Osteoblast (primary cell): ENCODE data around the gene NLGN1. TPM values are rescaled to one million over a fixed set of nuclear protein-coding genes. Genes with fewer than 3 reads are reported as not detected.

Experiments used
- DNase-seq: peaks from one replicate; pipeline ENCODE4 v3.0.0; 2011; ENCODE audit warnings: low spot score, mixed read lengths; ENCODE audit not compliant: insufficient read length; ENCODE audit errors: missing footprints
- H2AFZ ChIP-seq: 2 replicates; pipeline ENCODE4 v1.6.0; 2011; ENCODE audit warnings: mild to moderate bottlenecking, low read length
- H3K27ac ChIP-seq: 2 replicates; pipeline ENCODE4 v1.5.1; 2011; ENCODE audit warnings: mild to moderate bottlenecking, low read depth, low read length, moderate library complexity
- H3K27me3 ChIP-seq: 2 replicates; pipeline ENCODE4 v1.6.0; 2012; ENCODE audit warnings: mild to moderate bottlenecking, control low read depth, inconsistent platforms, low read length, moderate library complexity; ENCODE audit not compliant: insufficient read depth
- H3K36me3 ChIP-seq: 2 replicates; pipeline ENCODE4 v1.5.1; 2011; ENCODE audit warnings: mild to moderate bottlenecking, low read length, control low read depth, moderate library complexity; ENCODE audit not compliant: insufficient read depth
- H3K4me1 ChIP-seq: 2 replicates; pipeline ENCODE4 v1.5.1; 2011; ENCODE audit warnings: mild to moderate bottlenecking, low read length, control low read depth, moderate library complexity; ENCODE audit not compliant: insufficient read depth
- H3K4me2 ChIP-seq: 2 replicates; pipeline ENCODE4 v1.6.0; 2011; ENCODE audit warnings: mild to moderate bottlenecking, low read length; ENCODE audit not compliant: insufficient read depth
- H3K4me3 ChIP-seq: fragments of 200-600 bp; sonication (generic); 3 replicates; pipeline ENCODE4 v1.5.1; 2012; ENCODE audit warnings: mild to moderate bottlenecking, low read length, inconsistent platforms; ENCODE audit not compliant: insufficient read depth
- H3K79me2 ChIP-seq: 2 replicates; pipeline ENCODE4 v1.6.0; 2012; ENCODE audit warnings: mild to moderate bottlenecking, low read length, control low read depth, inconsistent platforms; ENCODE audit not compliant: insufficient read depth
- H3K9me3 ChIP-seq: 2 replicates; pipeline ENCODE4 v1.5.1; 2011; ENCODE audit warnings: low read depth, low read length, control low read depth
- H4K20me1 ChIP-seq: 2 replicates; pipeline ENCODE4 v1.6.0; 2012; ENCODE audit warnings: mild to moderate bottlenecking, low read length, control low read depth; ENCODE audit not compliant: insufficient read depth
- total RNA-seq: library from RNA; depleted of rRNA; stranded (reverse); fragments of >200 nt; gene quantifications from 2 replicates; pipeline ENCODE4 v1.2.3, GENCODE V29; 2012
- TF ChIP-seq, protein P1 (sequence below): IDR thresholded peaks from 2 replicates; pipeline ENCODE4 v1.5.1; 2011; ENCODE audit warnings: mild to moderate bottlenecking, low read depth, low read length, moderate library complexity; ENCODE audit errors: extremely low read depth

The NLGN1 gene
- total RNA-seq, 1 donor, result 9.0 TPM

DNA sequence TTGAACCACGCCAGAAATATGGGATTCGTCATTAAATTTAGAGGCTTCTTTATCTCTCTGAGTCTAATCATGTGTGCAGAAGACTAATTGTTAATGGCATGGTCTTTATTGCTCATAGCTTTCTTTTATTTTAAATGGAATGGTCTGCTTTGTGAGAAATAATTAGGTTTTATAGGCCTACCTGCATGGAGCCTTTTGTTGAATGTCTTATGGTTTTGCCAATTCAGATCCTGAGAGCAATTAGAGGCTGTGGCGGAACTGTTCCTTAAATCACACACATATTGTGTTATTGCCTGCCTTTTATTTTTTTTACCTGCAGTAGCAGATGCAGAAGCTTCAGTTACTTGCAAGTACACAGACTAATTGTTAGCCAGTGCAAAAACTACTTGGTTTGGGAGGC is 306.2 kb downstream of the NLGN1 start:
- Histone ChIP-seq H3K27me3 (no peaks in the 10 kb centered on the region), H3K27ac (no peak overlapping the region), H3K4me2 (no peak overlapping the region), H4K20me1 (no peaks in the 10 kb centered on the region), H3K4me3 (no peak overlapping the region), H3K4me1 (no peaks in the 10 kb centered on the region), H3K79me2 (no peaks in the 10 kb centered on the region), H3K36me3 (no peaks in the 10 kb centered on the region), H2AFZ (no peak overlapping the region), H3K9me3 (no peaks in the 10 kb centered on the region)
- TF ChIP-seq, protein P1, sequence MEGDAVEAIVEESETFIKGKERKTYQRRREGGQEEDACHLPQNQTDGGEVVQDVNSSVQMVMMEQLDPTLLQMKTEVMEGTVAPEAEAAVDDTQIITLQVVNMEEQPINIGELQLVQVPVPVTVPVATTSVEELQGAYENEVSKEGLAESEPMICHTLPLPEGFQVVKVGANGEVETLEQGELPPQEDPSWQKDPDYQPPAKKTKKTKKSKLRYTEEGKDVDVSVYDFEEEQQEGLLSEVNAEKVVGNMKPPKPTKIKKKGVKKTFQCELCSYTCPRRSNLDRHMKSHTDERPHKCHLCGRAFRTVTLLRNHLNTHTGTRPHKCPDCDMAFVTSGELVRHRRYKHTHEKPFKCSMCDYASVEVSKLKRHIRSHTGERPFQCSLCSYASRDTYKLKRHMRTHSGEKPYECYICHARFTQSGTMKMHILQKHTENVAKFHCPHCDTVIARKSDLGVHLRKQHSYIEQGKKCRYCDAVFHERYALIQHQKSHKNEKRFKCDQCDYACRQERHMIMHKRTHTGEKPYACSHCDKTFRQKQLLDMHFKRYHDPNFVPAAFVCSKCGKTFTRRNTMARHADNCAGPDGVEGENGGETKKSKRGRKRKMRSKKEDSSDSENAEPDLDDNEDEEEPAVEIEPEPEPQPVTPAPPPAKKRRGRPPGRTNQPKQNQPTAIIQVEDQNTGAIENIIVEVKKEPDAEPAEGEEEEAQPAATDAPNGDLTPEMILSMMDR, result no peak
- no peak for DNase-seq

- no peak for DNase-seq
- no peaks in the 10 kb centered on the region for H3K79me2 ChIP-seq
- no peaks in the 10 kb centered on the region for H3K9me3 ChIP-seq
- no peak overlapping the region for H3K4me2 ChIP-seq
- no peak overlapping the region for H3K27ac ChIP-seq
- H3K4me1 ChIP-seq, result no peaks in the 10 kb centered on the region
- no peak overlapping the region for H3K4me3 ChIP-seq
- H3K36me3 ChIP-seq, result no peaks in the 10 kb centered on the region
- TF ChIP-seq, protein P1, result no peak
- H4K20me1 ChIP-seq, result no peaks in the 10 kb centered on the region
- no peak overlapping the region for H2AFZ ChIP-seq
- H3K27me3 ChIP-seq, result no peaks in the 10 kb centered on the region
These were observed 309.1 kb downstream of the NLGN1 start for GRCh38 chr3:173706630-173707029.

- no peaks in the 10 kb centered on the region for H4K20me1 ChIP-seq
- no peaks in the 10 kb centered on the region for H3K9me3 ChIP-seq
- H3K27ac ChIP-seq, result no peak overlapping the region
- no peak for DNase-seq
- H2AFZ ChIP-seq, result no peak overlapping the region
- no peaks in the 10 kb centered on the region for H3K79me2 ChIP-seq
- H3K4me1 ChIP-seq, result no peaks in the 10 kb centered on the region
- no peaks in the 10 kb centered on the region for H3K36me3 ChIP-seq
- H3K4me3 ChIP-seq, result no peak overlapping the region
- TF ChIP-seq, protein P1, result no peak
- H3K27me3 ChIP-seq, result no peaks in the 10 kb centered on the region
- no peak overlapping the region for H3K4me2 ChIP-seq
These were observed 310.6 kb downstream of the NLGN1 start for GRCh38 chr3:173708191-173708590.

DNA sequence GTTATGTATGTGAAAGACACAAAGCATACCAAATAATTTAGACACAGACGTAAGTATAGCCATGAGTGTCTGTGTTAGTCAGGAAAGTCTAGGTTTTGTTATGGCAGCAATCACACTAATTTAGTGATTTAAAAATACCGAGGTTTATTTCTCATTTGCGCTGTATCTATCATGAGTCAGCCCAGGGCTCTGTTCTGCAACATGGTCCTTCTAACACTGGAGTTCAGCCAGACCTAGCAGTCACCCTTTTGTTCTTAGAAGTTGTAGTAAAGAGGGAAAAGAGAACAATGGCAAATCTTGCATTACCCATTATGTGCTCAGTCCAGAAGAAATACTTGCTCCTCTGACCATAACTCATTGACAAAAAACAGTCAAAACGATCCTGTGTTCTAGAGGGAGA is 311.5 kb downstream of the NLGN1 start:
- Histone ChIP-seq H3K4me1 (no peaks in the 10 kb centered on the region), H3K79me2 (no peaks in the 10 kb centered on the region), H3K9me3 (no peaks in the 10 kb centered on the region), H3K4me2 (no peak overlapping the region), H3K27me3 (no peaks in the 10 kb centered on the region), H4K20me1 (no peaks in the 10 kb centered on the region), H3K27ac (no peak overlapping the region), H3K4me3 (no peak overlapping the region), H3K36me3 (no peaks in the 10 kb centered on the region), H2AFZ (no peak overlapping the region)
- TF ChIP-seq, protein P1, result no peak
- DNase-seq, result peak; percentile 42
